GM12865 (cell line): ENCODE data around the gene CACNA1I.

Experiments
- DNase-seq: peaks from one replicate; pipeline ENCODE4 v3.0.0; 2010; ENCODE audit warnings: low read depth
- H3K4me3 ChIP-seq: 2 replicates; pipeline ENCODE4 v1.5.1; 2011; ENCODE audit warnings: mild to moderate bottlenecking, low read depth, low read length, control low read depth
- TF ChIP-seq, protein P1 (sequence below): IDR thresholded peaks from 2 replicates; pipeline ENCODE4 v1.5.1; 2011; ENCODE audit warnings: low read length, control low read depth, low read depth, inconsistent platforms; ENCODE audit not compliant: insufficient read depth; ENCODE audit errors: missing control alignments

Gene CACNA1I

DNA sequence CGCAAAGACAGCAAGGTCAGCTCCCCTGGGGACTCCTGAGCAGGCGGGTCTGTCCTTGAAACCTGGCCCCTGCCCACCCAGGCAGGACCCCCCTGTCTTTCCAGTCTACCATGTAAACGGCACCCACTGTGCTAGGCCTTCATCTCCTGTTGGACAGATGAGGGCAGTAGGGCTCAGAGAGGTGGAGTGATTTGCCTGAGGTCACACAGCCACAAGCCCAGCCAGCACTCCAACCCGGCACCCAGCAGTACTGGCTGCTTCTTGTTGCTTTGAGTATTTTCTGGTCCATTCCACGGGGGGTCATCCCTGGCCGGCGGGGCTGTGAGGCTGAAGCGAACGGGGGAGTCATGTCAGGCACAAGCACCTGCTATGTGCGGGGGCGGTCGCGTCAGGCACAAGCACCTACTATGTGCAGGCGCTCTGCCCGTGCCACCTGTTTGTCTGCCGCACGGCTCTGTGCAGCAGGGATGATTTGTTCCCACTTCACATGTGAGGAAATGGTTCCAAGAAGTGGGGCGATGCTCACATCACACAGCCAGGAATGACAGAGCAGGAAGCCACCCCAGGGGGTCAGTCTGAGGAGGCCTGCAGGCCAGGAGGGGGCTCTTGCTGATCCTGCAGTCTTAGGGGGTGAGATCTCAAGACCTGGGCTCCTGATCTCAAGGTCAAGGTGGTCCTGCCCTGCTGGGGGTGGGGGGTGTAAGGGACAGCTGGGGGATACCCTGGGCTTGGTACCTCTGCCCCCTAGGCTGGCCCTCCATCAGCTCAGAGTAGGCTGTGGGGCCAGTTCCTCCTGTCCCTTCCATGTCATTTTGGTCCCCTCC, 110.7 kb downstream of the CACNA1I start:
- TF ChIP-seq, protein P1, sequence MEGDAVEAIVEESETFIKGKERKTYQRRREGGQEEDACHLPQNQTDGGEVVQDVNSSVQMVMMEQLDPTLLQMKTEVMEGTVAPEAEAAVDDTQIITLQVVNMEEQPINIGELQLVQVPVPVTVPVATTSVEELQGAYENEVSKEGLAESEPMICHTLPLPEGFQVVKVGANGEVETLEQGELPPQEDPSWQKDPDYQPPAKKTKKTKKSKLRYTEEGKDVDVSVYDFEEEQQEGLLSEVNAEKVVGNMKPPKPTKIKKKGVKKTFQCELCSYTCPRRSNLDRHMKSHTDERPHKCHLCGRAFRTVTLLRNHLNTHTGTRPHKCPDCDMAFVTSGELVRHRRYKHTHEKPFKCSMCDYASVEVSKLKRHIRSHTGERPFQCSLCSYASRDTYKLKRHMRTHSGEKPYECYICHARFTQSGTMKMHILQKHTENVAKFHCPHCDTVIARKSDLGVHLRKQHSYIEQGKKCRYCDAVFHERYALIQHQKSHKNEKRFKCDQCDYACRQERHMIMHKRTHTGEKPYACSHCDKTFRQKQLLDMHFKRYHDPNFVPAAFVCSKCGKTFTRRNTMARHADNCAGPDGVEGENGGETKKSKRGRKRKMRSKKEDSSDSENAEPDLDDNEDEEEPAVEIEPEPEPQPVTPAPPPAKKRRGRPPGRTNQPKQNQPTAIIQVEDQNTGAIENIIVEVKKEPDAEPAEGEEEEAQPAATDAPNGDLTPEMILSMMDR: no peak
- H3K4me3 ChIP-seq: no peak overlapping the region
- no peak for DNase-seq

DNA sequence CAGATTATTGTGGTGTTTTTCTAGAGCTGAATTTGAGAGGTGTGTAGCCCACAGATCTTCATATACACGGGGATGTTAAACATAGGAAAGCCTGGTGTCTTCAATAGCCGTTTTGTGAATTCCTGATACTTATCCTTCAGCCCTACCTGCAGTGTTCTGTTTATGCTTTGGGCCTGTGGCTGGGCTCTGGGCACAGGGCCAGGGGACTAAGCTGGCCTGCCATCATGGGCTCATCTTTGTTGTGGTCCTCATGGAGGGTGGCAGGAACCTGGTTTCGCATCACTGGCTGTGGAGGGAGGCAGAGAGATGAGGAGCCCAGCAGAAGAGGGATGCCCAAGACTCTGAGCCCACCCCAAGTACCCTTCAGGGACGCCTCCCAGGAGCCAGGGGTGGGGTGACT, 112.4 kb downstream of the CACNA1I start:
- TF ChIP-seq, protein P1: no peak
- H3K4me3 ChIP-seq: no peak overlapping the region
- no peak for DNase-seq

DNA sequence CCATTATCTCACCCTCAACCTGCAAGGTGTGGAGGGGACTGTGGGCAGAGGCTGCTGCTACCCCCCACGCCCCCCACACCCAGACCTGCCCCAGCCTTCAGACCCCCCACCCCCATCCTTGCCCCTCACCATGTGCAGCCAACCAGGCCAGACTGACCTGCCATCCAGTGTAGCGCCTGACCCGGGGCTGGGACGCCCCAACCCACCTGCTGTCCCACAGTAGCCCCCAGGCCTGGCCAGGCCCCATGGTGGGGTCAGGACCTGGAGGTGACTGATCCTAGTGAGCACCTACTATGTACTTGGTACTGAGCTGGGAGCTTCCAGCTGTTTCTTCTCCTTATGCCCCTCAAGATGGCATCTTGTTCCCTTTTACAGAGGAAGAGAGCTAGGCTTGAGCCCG, 113.1 kb downstream of the CACNA1I start:
- DNase-seq: no peak
- no peak overlapping the region for H3K4me3 ChIP-seq
- TF ChIP-seq, protein P1: no peak

DNA sequence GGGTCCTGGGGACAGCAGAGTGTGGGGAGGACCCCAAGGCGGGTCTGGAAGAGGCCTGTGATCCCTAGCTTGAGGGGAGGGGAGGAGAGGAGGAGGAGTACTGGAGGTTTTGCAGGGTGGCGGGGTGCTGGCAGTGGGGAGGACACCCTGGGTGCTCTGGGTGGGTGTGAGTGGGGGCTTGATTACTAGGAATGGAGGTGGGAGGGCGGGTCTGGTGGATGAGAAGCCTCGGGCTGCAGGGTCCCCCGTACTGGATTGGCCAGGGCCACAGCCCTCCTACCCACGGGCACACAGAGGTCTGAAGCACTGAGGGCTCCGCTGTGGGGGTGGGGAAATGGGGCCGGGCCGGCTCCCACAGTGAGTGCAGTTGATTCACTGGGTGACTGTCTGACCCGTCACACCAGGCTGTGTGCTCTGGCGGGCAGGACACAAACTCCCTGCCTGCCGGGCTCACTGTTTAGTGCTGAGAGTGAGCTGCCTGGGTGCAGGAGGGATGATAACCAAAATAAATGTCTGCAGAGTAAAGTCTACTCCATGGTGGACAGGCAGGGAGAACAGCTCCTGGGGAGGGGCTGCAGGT, 114.2 kb downstream of the CACNA1I start:
- no peak overlapping the region for H3K4me3 ChIP-seq
- TF ChIP-seq, protein P1: no peak
- no peak for DNase-seq

DNA sequence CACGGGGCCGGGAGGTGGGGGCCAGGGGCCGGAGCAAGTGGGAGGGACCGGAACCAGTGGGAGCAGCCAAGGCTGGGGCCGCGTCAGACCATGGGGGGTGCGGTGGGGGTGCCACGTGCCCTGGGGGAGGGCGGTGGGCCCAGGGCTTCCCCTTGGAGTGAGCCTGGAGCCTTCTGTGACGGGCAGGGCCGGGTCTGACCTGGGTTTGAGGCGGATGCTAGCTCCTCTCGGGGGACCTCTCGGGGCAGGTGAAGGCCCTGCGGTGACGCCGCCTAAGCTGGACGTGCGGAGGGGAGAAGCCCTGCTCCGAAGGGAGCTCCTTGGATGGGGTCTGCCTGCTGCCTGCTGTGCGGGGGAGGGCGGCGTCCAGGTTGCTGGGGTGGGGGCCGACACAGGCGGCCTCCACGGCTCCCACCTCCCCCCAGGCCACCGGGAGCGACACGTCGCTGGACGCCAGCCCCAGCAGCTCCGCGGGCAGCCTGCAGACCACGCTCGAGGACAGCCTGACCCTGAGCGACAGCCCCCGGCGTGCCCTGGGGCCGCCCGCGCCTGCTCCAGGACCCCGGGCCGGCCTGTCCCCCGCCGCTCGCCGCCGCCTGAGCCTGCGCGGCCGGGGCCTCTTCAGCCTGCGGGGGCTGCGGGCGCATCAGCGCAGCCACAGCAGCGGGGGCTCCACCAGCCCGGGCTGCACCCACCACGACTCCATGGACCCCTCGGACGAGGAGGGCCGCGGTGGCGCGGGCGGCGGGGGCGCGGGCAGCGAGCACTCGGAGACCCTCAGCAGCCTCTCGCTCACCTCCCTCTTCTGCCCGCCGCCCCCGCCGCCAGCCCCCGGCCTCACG, 115.0 kb downstream of the CACNA1I start:
- TF ChIP-seq, protein P1: no peak
- no peak for DNase-seq
- no peak overlapping the region for H3K4me3 ChIP-seq

DNA sequence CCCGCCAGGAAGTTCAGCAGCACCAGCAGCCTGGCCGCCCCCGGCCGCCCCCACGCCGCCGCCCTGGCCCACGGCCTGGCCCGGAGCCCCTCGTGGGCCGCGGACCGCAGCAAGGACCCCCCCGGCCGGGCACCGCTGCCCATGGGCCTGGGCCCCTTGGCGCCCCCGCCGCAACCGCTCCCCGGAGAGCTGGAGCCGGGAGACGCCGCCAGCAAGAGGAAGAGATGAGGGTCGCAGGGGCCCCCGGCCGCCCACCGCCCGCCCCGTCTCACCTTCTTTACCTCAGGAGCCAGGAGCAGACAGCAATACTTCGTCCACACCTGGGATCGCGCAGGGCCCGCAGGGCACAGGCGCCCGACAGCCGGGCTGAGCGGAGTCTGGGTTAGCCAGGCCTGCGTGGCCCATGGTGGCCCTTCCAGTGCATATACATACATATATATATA, 115.6 kb downstream of the CACNA1I start:
- TF ChIP-seq, protein P1: no peak
- no peak for DNase-seq
- no peak overlapping the region for H3K4me3 ChIP-seq
